OCI-LY1 (cell line): ENCODE results near the gene SMIM14.

Experiments used
- CTCF ChIP-seq: fragments of 200-600 bp; sonication (generic), shearing (Covaris generic); IDR thresholded peaks from 2 replicates; pipeline ENCODE4 v1.5.1; 2017; ENCODE audit warnings: mild to moderate bottlenecking, antibody characterized with exemption, low read length, moderate library complexity, mixed read lengths
- EZH2 ChIP-seq: fragments of 200-600 bp; sonication (generic), shearing (Covaris generic); IDR thresholded peaks from 2 replicates; pipeline ENCODE4 v1.8.0; 2017; ENCODE audit warnings: borderline replicate concordance, mixed run types, mild to moderate bottlenecking, antibody characterized with exemption, low read length, moderate library complexity, mixed read lengths

DNA sequence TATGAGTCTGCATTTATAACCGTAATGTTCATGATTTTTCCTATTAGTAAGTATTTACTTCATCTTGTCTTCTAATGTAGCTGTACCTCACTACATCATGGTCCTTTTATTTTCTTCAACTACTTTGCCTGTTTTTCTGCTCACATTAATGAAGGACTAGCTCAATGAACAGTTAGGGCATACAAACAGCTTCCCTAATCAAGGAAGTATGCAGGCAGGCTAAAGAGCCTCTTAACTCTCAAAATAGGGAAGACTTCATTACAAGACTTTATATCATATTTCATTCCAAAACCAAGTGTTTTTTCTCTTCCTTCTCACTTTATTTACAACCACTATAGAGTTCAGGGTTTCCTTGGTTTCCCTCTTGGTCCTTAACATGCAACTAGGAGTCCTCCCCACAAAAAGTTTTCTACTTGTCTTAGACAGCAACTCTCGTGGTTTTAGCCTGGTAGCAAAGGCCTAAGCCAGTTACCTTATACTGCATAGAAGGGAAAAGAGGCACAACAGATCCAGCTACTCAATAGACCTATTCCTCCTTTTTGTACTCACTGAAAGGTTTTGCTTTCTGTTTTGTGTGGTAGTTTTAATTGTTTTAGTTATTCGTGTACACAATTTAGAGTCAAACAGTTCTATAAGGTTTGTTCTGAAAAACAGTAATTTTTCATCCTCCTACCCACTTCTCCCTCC lies 40.8 kb downstream of the SMIM14 start:
- TF ChIP-seq EZH2 (no peak), CTCF (no peak)
